GM13977 (cell line): Measurements from ENCODE around the gene RPP40.

Source experiments
- DNase-seq: peaks from one replicate; pipeline ENCODE4 v3.0.0; 2012; ENCODE audit warnings: low spot score
- CTCF ChIP-seq: IDR thresholded peaks from 2 replicates; pipeline ENCODE4 v1.5.1; 2012; ENCODE audit warnings: mild to moderate bottlenecking, control low read depth; ENCODE audit not compliant: insufficient read depth; ENCODE audit errors: extremely low read depth, missing control alignments
- in situ Hi-C: fragments of 300-500 bp; cut with MboI; formaldehyde crosslinking; loops from one replicate; pipeline ENCODE4 v1.12.0; 2022; ENCODE audit warnings: low sequenced_read_pairs, low pct_unique_long_range_greater_than_20kb, mixed read lengths, inconsistent platforms; ENCODE audit not compliant: unreplicated experiment

Gene RPP40

GRCh38 chr6:4983322-4983721 lies 20.5 kb downstream of the RPP40 start:
- no peak for DNase-seq

GRCh38 chr6:4981761-4982160 lies 22.1 kb downstream of the RPP40 start:
- in situ Hi-C loops: no loop called here
- no peak for TF ChIP-seq CTCF
- DNase-seq: no peak

More at GRCh38 chr6:4983322-4983721, 20.5 kb downstream of the RPP40 start:
- in situ Hi-C loops: no loop called here
- no peak for TF ChIP-seq CTCF

- no peak for DNase-seq
- in situ Hi-C loops: no loop called here
- no peak for TF ChIP-seq CTCF
Measured at GRCh38 chr6:4979426-4979825, 24.4 kb downstream of the RPP40 start.

GRCh38 chr6:4977468-4977867 lies 26.4 kb downstream of the RPP40 start:
- no peak for TF ChIP-seq CTCF
- in situ Hi-C loops: no loop called here
- no peak for DNase-seq

- in situ Hi-C loops: no loop called here
- no peak for DNase-seq
- no peak for TF ChIP-seq CTCF
Measured at GRCh38 chr6:4975506-4975905, 28.3 kb downstream of the RPP40 start.

- DNase-seq: no peak
- TF ChIP-seq CTCF: no peak
- in situ Hi-C loops: no loop called here
Measured at GRCh38 chr6:4974962-4975361, 28.9 kb downstream of the RPP40 start.
